Fibroblast of gingiva (primary cell): ENCODE measurements around the gene TMEM134.
"Not testable (repeated sequence)": the region's sequence is repeated elsewhere in the genome, so short reads cannot be mapped to it uniquely, and the experiment has no call there.

ENCODE experiments used
- DNase-seq: peaks from one replicate; pipeline ENCODE4 v3.0.0-alpha.2; 2011; ENCODE audit warnings: low read depth

Gene TMEM134

DNA sequence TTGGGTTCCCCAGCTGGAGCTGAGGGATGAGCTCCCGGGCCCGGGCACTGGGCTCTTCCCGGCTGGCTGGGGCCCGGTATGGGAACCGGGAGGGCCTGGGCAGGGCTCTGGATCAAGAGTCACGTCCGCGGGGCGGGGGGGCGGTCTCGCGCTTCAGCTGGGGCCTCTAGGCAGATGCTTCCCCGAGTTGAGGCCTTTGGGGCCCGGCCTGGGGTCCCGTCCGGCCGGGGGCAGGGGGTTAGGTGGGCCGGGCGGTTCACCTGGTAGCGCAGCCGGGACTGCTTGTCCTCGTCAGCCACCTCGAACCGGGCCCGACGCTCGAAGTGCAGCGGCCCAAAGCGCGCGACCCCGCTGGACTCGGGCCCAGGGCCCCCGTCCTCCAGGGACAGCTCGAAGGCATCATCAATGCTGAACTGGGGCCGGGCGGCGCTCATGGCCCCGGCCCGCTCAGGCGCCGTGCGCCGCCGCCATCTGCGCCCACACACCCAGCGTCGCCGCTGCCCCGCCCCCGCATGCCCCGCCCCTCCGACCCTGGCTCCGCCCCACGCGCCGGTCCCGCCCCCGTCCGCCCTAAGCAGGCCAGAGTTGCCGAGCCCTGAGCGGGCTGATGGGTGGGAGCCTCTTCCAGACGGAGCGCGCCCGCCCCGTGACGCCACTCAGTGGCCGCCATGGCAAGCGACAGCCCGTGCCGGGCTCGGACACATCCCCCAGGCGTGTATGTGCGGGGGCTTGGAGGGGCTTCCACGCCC is at the start of gene TMEM134:
TMEM134 (minus strand) TSS at position 493 of the 749 bp plus-strand sequence; CDS start at position 434, 59 bp downstream.
- peak; percentile 90 for DNase-seq

- DNase-seq: no peak
These were observed 48.9 kb upstream of the TMEM134 start for GRCh38 chr11:67517784-67518552.

- no peak for DNase-seq
These were observed 47.8 kb upstream of the TMEM134 start for GRCh38 chr11:67516806-67517205.

- no peak for DNase-seq
These were observed 45.1 kb upstream of the TMEM134 start for GRCh38 chr11:67514116-67514515.

- DNase-seq: not testable (repeated sequence)
These were observed 42.5 kb upstream of the TMEM134 start for GRCh38 chr11:67511558-67511957.

DNA sequence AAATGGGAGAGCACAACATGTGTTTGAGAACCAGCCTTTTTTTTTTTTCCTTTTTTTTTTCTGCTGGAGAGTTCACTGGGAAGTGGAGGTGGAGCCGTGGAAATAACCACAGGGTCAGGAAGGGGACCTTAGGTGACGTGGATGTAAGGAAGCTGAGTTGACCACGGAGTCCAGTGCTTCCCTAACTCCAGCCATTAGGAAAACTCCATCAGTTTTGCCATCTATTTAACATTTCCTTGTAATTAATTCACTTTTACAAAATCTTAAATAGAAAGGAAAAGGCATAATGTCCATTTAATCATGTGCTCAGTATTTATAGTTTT is 40.9 kb upstream of the TMEM134 start:
- no peak for DNase-seq

DNA sequence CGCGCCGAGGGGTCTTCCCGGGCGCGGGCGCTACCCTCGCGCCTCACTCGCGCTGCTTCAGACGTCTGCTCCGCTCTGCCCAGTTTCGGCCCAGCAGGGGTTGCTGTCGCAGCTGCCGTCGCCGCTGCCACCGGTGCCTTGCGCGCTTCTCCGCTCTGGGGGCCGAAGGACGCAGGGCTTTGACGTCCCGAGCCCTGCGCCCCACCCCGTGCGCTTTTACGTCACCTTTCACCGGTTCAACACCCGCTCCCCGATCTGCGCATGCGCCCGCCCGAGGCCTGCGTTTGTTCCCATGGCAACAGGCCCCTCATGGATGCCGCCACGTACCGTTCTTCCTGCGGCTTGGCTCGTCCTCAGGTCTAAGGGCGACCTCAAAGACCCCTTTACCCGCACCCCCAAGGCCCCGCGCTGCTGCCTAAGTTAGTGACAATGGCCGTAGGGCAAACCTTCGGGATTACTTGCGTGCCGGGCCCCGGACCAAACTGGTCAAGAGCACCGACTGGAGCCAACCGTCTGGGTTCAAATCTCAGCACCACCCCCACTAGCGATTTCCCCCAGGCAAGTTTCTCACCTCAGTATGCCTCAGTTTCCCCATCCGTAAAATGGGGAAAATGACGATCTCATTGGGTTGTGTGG is 39.6 kb upstream of the TMEM134 start:
- DNase-seq: peak; percentile 96

- DNase-seq: peak; percentile 100
These were observed 38.9 kb upstream of the TMEM134 start, which contains the start of gene CDK2AP2 for GRCh38 chr11:67507864-67508485. Gene CDK2AP2 (minus strand): TSS chr11:67508162. CDS start chr11:67508082, 80 bp downstream.

DNA sequence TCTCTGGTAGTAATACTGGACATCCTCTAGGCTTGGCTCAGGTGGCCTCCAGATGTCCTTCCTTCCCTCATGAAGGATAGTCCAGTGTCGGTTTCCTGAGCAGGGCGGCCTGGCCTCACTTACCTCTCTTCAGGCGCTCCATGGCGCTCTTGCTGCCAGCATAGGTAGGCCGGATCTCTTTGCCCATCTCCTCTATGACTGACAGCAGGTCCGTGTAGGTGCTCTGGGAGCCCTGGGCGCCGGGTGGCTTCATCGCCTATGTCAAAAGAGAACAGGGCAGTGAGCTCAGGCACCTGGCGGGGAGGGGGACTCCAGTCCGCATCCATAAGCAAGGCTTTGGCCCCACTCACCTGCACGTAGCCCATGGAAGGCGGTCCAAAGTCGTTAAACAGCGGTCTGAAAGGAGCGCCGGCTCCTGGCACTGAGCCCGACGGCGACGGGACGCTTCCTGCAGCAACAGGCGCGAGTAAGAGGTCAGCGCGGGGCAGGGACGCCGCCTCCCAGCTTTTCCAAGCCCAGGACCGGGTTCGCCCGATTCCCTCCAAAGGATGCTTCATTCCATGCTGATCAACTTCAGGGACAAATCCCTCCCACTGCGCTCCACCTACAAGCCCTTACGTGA is 38.3 kb upstream of the TMEM134 start:
- no peak for DNase-seq

GRCh38 chr11:67506426-67507051 is 37.5 kb upstream of the TMEM134 start:
- no peak for DNase-seq

- DNase-seq: peak; percentile 91
These were observed 36.8 kb upstream of the TMEM134 start for GRCh38 chr11:67505605-67506396.

DNA sequence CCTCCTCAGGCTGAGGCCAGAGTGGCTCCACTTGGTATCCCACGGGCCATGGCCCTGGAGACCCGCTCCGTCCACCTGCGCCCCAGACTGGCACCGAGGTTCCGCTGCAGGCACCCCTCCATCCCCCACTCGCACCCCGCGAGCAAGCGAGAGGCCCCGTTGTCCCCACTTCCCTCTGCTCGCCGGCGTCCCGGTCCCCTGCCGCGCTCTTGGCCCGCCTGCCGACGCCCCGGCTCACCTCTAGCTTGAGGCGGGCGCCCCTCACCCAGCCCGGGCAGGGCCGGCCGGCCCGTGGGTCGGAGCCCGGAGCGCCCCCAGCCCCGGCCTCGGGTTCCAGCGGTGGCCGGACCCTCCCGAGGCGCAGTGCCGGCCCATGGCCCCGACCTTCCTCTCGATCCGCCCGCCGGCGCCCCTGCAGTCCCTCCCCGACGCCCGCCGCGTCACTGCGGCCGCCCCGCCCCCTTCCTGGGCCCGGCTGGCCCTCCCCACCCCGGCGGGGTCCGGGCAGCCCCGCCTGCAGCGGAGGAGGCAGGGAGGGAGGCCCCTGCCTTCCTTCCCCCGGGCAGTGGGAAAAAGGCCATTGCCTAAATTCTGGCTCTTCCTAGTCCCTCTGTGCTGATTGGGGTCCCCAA is 36.0 kb upstream of the TMEM134 start, which contains the start of gene PITPNM1:
PITPNM1 (minus strand) TSS at position 414 of the 632 bp plus-strand sequence. CDS start 1,183 bp downstream, outside the sequence.
- DNase-seq: peak; percentile 55

GRCh38 chr11:67504005-67504949 is 35.2 kb upstream of the TMEM134 start:
- peak; percentile 17 for DNase-seq

GRCh38 chr11:67503119-67504004 is 34.3 kb upstream of the TMEM134 start:
- DNase-seq: no peak

DNA sequence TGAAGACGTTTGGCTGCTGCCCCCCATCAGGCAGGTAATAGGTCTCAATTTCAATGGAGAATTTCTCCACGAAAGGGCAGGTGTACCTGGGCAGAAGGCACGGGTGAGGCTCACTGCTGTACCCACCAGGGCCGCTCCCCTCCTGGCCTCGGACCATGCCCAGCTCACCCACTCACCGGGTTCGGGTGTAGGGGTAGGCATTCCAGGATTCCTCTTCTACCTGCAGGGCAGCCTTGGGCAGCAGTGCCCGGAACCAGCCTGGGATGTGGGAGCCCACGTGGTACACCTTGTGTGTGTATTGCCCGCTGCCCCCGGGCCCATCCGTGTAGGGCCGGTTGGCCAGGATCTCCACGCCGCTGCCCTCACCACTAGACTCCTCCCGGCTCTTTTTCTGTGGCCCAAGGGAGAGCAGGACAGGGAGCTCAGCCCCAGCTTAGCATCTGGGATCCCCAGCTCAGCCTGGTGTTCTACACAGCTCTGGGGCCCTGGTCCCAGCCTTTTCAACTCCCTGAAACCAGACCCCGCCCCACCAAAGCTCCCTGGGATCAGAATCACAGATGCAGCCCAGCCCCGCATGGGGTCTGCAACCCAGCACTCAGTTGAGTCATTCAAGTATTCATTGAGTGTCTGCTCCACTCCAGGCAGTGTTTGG is 33.4 kb upstream of the TMEM134 start:
- DNase-seq: no peak

DNA sequence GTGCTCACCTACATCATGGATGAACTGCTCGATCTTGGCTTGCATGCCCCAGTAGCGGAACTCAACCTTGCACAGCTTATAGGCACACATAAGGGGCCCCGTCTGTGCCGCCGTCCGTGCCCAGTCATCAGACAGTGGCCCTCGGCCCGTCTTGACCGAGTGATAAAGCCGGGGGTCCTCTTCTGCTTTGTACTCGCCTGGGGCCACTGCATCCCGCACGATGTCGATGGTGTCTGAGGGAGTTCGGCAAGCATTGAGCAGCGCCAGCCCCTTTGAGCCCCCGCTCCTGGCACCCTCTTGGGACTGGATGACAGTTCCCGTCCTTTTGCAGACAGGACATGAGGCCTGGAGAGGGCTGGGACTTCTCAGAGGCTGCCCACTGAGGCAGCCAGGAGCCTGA is 32.8 kb upstream of the TMEM134 start:
- no peak for DNase-seq
